Transverse colon (tissue), 4 donors: ENCODE data around the gene NKD1. TPM values are rescaled to one million over a fixed set of nuclear protein-coding genes. Genes with fewer than 3 reads are reported as not detected.

ENCODE experiments used
- DNase-seq: peaks from one replicate; pipeline ENCODE4 v3.0.0-alpha.2; 2019
- H3K27ac ChIP-seq, 4 donors: fragments of 200-600 bp; sonication (generic); 2 replicates each; pipeline ENCODE4 v1.5.1; 2016 to 2018; ENCODE audit warnings: inconsistent platforms in 4 of 4
- H3K27me3 ChIP-seq: fragments of 200-600 bp; sonication (generic); 2 replicates; pipeline ENCODE4 v1.5.1; 2017; ENCODE audit warnings: inconsistent platforms
- H3K36me3 ChIP-seq, 4 donors: fragments of 200-600 bp; sonication (generic); 2 replicates each; pipeline ENCODE4 v1.5.1; 2017 to 2019; ENCODE audit warnings: inconsistent platforms in 4 of 4
- H3K4me1 ChIP-seq, 4 donors: fragments of 200-600 bp; sonication (generic); 2 replicates each; pipeline ENCODE4 v1.5.1; 2017 to 2020; ENCODE audit warnings: inconsistent platforms in 4 of 4
- H3K4me3 ChIP-seq, 4 donors: fragments of 200-600 bp; sonication (generic); 1 replicate in 1 of 4; 2 replicates in 3 of 4; pipeline versions ENCODE4 v1.5.1 to v1.6.1; 2017 to 2019; ENCODE audit warnings: inconsistent platforms in 4 of 4
- H3K9me3 ChIP-seq, 2 donors: fragments of 200-600 bp; sonication (generic); 2 replicates each; pipeline ENCODE4 v1.5.1; 2017 to 2019; ENCODE audit warnings: inconsistent platforms in 2 of 2
- EP300 ChIP-seq: sonication (generic); formaldehyde crosslinking; IDR thresholded peaks from one replicate; pipeline ENCODE4 v1.6.1; 2017; ENCODE audit warnings: antibody characterized with exemption, low read depth
- POLR2A ChIP-seq: fragments of 450-650 bp; IDR thresholded peaks from one replicate; pipeline ENCODE4 v1.6.1; 2016; ENCODE audit warnings: antibody characterized with exemption, mild to moderate bottlenecking, moderate library complexity
- POLR2AphosphoS5 ChIP-seq, 3 donors: sonication (generic); formaldehyde crosslinking; IDR thresholded peaks; one replicate each; pipeline ENCODE4 v1.6.1; 2016; ENCODE audit warnings: antibody characterized with exemption in 3 of 3
- WGBS, 2 donors: methylation state at CpG; one replicate each; pipeline ENCODE4 v1.1.5; 2018; ENCODE audit warnings: low coverage in 1 of 2; 5-methylcytosine and 5-hydroxymethylcytosine counted together
- in situ Hi-C, 4 donors: fragments of 200-750 bp; cut with MboI; loops; one replicate each; pipeline versions ENCODE4 v1.15.0 to v1.15.1; 2017; ENCODE audit warnings: low sequenced_read_pairs in 3 of 4, low pct_ligation_motif_present in 1 of 4, low pct_unique_long_range_greater_than_20kb in 1 of 4
- intact Hi-C: fragments of 100-400 bp; cut with DNase I; formaldehyde crosslinking; loops from one replicate; pipeline ENCODE4 v1.15.1; 2023; ENCODE audit warnings: low total_unique reads
- total RNA-seq, 4 donors: library from RNA; depleted of rRNA; stranded (reverse); fragments of >200 nt; gene quantifications; one replicate each; pipeline ENCODE4 v1.1.0, GENCODE V29; 2016
- TF ChIP-seq, protein P1 (sequence below), 5 experiments: fragments of 200-600 bp in 3 of 5; fragments of 450-650 bp in 2 of 5; sonication (generic) in 3 of 5; IDR thresholded peaks; 1 replicate in 2 of 5; 2 replicates in 3 of 5; pipeline ENCODE4 v1.5.1; 2016 to 2017; ENCODE audit warnings: antibody characterized with exemption in 5 of 5, inconsistent platforms in 3 of 5, mild to moderate bottlenecking in 2 of 5, moderate library complexity in 1 of 5

Gene NKD1
- total RNA-seq, 4 donors from 2014 or later = 1.7 to 98.1 (median 2.5) TPM

- Histone ChIP-seq H3K27ac (no peak overlapping the region), H3K4me3 (no peak overlapping the region), H3K9me3 (no peaks in the 10 kb centered on the region), H3K4me1 (no peaks in the 10 kb centered on the region), H3K27me3 (no peaks in the 10 kb centered on the region), H3K36me3 (no peaks in the 10 kb centered on the region)
- WGBS, 2 donors = 33 to 75% methylated on average over 1 to 17 of the region's 17 CpGs
- DNase-seq = no peak
- no peak for TF ChIP-seq POLR2A
- TF ChIP-seq, protein P1, sequence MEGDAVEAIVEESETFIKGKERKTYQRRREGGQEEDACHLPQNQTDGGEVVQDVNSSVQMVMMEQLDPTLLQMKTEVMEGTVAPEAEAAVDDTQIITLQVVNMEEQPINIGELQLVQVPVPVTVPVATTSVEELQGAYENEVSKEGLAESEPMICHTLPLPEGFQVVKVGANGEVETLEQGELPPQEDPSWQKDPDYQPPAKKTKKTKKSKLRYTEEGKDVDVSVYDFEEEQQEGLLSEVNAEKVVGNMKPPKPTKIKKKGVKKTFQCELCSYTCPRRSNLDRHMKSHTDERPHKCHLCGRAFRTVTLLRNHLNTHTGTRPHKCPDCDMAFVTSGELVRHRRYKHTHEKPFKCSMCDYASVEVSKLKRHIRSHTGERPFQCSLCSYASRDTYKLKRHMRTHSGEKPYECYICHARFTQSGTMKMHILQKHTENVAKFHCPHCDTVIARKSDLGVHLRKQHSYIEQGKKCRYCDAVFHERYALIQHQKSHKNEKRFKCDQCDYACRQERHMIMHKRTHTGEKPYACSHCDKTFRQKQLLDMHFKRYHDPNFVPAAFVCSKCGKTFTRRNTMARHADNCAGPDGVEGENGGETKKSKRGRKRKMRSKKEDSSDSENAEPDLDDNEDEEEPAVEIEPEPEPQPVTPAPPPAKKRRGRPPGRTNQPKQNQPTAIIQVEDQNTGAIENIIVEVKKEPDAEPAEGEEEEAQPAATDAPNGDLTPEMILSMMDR (IDR thresholded peaks at IDR 0.05) = no peak
- TF ChIP-seq POLR2AphosphoS5 (IDR thresholded peaks at IDR 0.05) = no peak
- TF ChIP-seq EP300 = no peak
- in situ Hi-C loops (no loop called here), intact Hi-C loops (no loop called here)
These were observed 87.6 kb downstream of the NKD1 start for GRCh38 chr16:50635505-50636392.

DNA sequence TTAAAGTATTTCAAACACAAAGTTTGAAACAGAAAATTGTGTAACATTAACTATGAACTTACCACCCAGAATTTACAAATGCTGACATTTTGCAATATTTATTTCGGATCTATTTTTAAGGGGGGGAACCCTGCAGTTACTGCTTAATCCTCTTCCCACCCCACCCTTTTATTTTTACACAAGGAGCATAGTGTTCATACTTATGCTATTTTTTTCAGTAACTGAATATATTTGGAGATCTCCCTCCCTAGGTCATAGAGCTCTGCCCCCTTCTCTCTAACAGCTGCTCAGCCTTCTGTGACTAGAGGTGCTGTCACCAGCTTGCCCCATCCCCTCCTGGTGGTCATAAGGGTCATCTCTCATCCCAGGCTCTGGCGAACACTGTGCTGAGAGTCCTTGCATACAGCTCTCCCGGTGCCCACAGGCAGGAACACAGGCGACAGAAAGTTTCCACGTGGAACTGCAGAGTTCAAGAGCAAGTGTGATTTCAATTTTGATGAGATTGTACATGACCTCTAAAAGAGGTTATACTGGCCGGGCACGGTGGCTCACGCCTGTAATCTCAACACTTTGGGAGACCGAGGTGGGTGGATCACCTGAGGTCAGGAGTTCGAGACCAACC is 88.7 kb downstream of the NKD1 start:
- TF ChIP-seq EP300 = no peak
- no peak for TF ChIP-seq POLR2A
- TF ChIP-seq, protein P1 (IDR thresholded peaks at IDR 0.05) = no peak
- TF ChIP-seq POLR2AphosphoS5 (IDR thresholded peaks at IDR 0.05) = no peak
- 92 to 93% methylated on average over 3 to 10 of the region's 10 CpGs for WGBS, 2 donors

DNA sequence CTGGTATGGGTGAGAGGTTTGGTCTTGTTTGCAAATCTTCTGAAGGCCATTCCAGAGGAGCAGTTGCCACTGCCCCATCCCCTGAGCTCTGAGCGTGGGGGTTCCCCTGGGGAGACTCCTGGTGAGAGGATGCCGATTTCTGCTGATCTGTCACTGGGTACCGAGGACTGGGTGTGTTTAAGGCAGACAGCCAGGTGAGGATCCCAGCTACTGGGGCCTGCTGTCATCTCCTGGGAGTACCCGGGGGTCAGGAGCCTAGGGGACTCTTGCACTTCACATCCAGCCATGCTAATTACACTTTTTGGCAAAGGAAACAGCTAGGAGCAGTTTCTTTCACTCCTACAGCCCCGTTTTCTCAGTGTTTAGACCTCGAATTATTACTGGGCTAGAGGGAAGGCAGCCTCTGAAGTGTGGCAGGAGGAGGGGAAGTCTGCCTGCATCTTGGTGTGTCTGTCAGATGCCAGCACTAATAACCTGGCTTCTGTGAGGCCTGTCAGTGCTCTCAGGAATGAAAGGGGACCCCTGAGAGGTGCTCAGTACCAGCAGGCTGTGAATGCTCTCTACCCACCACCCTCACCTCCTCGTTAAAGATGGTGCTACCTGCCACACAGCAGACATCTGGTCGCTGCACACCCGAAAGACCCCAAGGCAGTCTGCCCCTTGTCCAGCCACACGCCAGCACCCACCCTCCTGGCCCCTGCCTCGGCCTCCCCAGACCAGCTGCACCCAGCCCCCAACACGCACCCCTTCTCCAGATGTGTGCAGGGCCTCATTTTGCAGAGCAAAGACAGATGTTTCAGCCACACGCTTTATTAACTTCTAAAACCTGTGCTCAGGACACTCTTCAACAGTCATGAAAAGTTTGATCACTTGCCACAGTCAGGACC is 89.8 kb downstream of the NKD1 start:
- 81 to 89% methylated on average over 6 to 13 of the region's 13 CpGs for WGBS, 2 donors
- no peak for DNase-seq
- Histone ChIP-seq H3K4me3 (no peak overlapping the region), H3K36me3 (no peaks in the 10 kb centered on the region), H3K4me1 (no peaks in the 10 kb centered on the region), H3K27ac (no peak overlapping the region), H3K9me3 (no peaks in the 10 kb centered on the region), H3K27me3 (no peaks in the 10 kb centered on the region)
- intact Hi-C loops = no loop called here
- in situ Hi-C loops = no loop called here
- TF ChIP-seq EP300 = no peak
- TF ChIP-seq, protein P1 (IDR thresholded peaks at IDR 0.05) = no peak
- TF ChIP-seq POLR2A = no peak
- TF ChIP-seq POLR2AphosphoS5 (IDR thresholded peaks at IDR 0.05) = no peak

More for the DNA sequence above, 88.7 kb downstream of the NKD1 start:
- intact Hi-C loops = no loop called here
- no peak overlapping the region for H3K27ac ChIP-seq
- H3K4me1 ChIP-seq = no peaks in the 10 kb centered on the region
- no peaks in the 10 kb centered on the region for H3K9me3 ChIP-seq
- no peak for DNase-seq
- no peak overlapping the region for H3K4me3 ChIP-seq
- no peaks in the 10 kb centered on the region for H3K27me3 ChIP-seq
- H3K36me3 ChIP-seq = no peaks in the 10 kb centered on the region
- in situ Hi-C loops = no loop called here
